ENCODE measurements around the gene DNER. TPM values are rescaled to one million over a fixed set of nuclear protein-coding genes. Genes with fewer than 3 reads are reported as not detected.

DNER gene
- total RNA-seq, 4 donors from 2014 or later = 8.9 to 29.4 (median 19.5) TPM

GRCh38 chr2:229665158-229665557 lies 49.2 kb downstream of the DNER start:
- H3K36me3 ChIP-seq = no peaks in the 10 kb centered on the region
- H3K27ac ChIP-seq = no peak overlapping the region
- no peak overlapping the region for H3K4me3 ChIP-seq
- no peak for DNase-seq (ENCODE audit: low spot score in 2 of 2)
- no peaks in the 10 kb centered on the region for H3K27me3 ChIP-seq
- no peaks in the 10 kb centered on the region for H3K9me3 ChIP-seq
- 25% methylated on average over 1 of the region's 1 CpG for WGBS
- TF ChIP-seq POLR2A (IDR thresholded peaks at IDR 0.05) (no peak), EP300 (IDR thresholded peaks at IDR 0.05) (no peak), CTCF (IDR thresholded peaks at IDR 0.05) (no peak), POLR2AphosphoS5 (IDR thresholded peaks at IDR 0.05) (no peak)
- H3K4me1 ChIP-seq = no peaks in the 10 kb centered on the region

GRCh38 chr2:229661478-229661877 lies 52.9 kb downstream of the DNER start:
- WGBS = 96% methylated on average over 3 of the region's 3 CpGs
- Histone ChIP-seq H3K4me1 (no peaks in the 10 kb centered on the region), H3K36me3 (no peaks in the 10 kb centered on the region), H3K9me3 (no peaks in the 10 kb centered on the region), H3K27me3 (no peaks in the 10 kb centered on the region), H3K4me3 (no peak overlapping the region), H3K27ac (no peak overlapping the region)
- no peak for TF ChIP-seq POLR2A (IDR thresholded peaks at IDR 0.05)
- TF ChIP-seq POLR2AphosphoS5 (IDR thresholded peaks at IDR 0.05) = no peak
- no peak for DNase-seq (ENCODE audit: low spot score in 2 of 2)

- Histone ChIP-seq H3K4me3 (no peak overlapping the region), H3K27me3 (no peaks in the 10 kb centered on the region), H3K36me3 (no peaks in the 10 kb centered on the region), H3K4me1 (no peaks in the 10 kb centered on the region), H3K27ac (no peak overlapping the region), H3K9me3 (no peaks in the 10 kb centered on the region)
- DNase-seq (ENCODE audit: low spot score in 2 of 2) = no peak
- TF ChIP-seq POLR2A (IDR thresholded peaks at IDR 0.05) (no peak), POLR2AphosphoS5 (IDR thresholded peaks at IDR 0.05) (no peak), EP300 (IDR thresholded peaks at IDR 0.05) (no peak), CTCF (IDR thresholded peaks at IDR 0.05) (no peak)
These were observed 53.4 kb downstream of the DNER start for GRCh38 chr2:229660951-229661350.

GRCh38 chr2:229660391-229660790 lies 54.0 kb downstream of the DNER start:
- Histone ChIP-seq H3K27ac (no peak overlapping the region), H3K36me3 (no peaks in the 10 kb centered on the region), H3K4me3 (no peak overlapping the region), H3K9me3 (no peaks in the 10 kb centered on the region), H3K27me3 (no peaks in the 10 kb centered on the region), H3K4me1 (no peaks in the 10 kb centered on the region)
- DNase-seq (ENCODE audit: low spot score in 2 of 2) = no peak
- no peak for TF ChIP-seq POLR2A (IDR thresholded peaks at IDR 0.05)
- no peak for TF ChIP-seq POLR2AphosphoS5 (IDR thresholded peaks at IDR 0.05)
- TF ChIP-seq EP300 (IDR thresholded peaks at IDR 0.05) = no peak
- no peak for TF ChIP-seq CTCF (IDR thresholded peaks at IDR 0.05)

- H3K9me3 ChIP-seq = no peaks in the 10 kb centered on the region
- H3K4me1 ChIP-seq = no peaks in the 10 kb centered on the region
- no peak for TF ChIP-seq POLR2A (IDR thresholded peaks at IDR 0.05)
- H3K36me3 ChIP-seq = no peaks in the 10 kb centered on the region
- no peak overlapping the region for H3K4me3 ChIP-seq
- DNase-seq (ENCODE audit: low spot score in 2 of 2) = no peak
- H3K27me3 ChIP-seq = no peaks in the 10 kb centered on the region
- no peak overlapping the region for H3K27ac ChIP-seq
- 75% methylated on average over 4 of the region's 4 CpGs for WGBS
These were observed 56.4 kb downstream of the DNER start for GRCh38 chr2:229658004-229658403.

GRCh38 chr2:229654437-229654836 lies 59.9 kb downstream of the DNER start:
- Histone ChIP-seq H3K27ac (no peak overlapping the region), H3K36me3 (no peaks in the 10 kb centered on the region), H3K9me3 (no peaks in the 10 kb centered on the region), H3K4me1 (no peaks in the 10 kb centered on the region), H3K27me3 (no peaks in the 10 kb centered on the region), H3K4me3 (no peak overlapping the region)
- no peak for DNase-seq (ENCODE audit: low spot score in 2 of 2)
- WGBS = 82% methylated on average over 3 of the region's 3 CpGs
- TF ChIP-seq POLR2A (IDR thresholded peaks at IDR 0.05) (no peak), CTCF (IDR thresholded peaks at IDR 0.05) (no peak), POLR2AphosphoS5 (IDR thresholded peaks at IDR 0.05) (no peak), EP300 (IDR thresholded peaks at IDR 0.05) (no peak)
